CD4-positive, alpha-beta T cell (primary cell): ENCODE measurements around the gene AKT1. TPM values are rescaled to one million over a fixed set of nuclear protein-coding genes. Genes with fewer than 3 reads are reported as not detected.

Experiments
- ATAC-seq: fragments of 200-7000 bp; cut with Tn5 transposase; one replicate; pipeline ENCODE4 v1.10.0; 2022; ENCODE audit warnings: mild to moderate bottlenecking; ENCODE audit not compliant: poor library complexity
- CTCF ChIA-PET: fragments of 350-600 bp; sonication (Branson Sonifier 250); formaldehyde crosslinking; loops from one replicate; lab custom pipeline; 2021; ENCODE audit warnings: antibody characterized with exemption, inconsistent platforms; lab: Charles Lee
- POLR2A ChIA-PET: fragments of 350-600 bp; sonication (Branson Sonifier 250); formaldehyde crosslinking; loops from one replicate; lab custom pipeline; 2021; ENCODE audit warnings: antibody characterized with exemption, inconsistent platforms; lab: Charles Lee
- DNase-seq, 14 experiments: peaks; one replicate each; pipeline ENCODE4 v3.0.0-alpha.2; 2013 to 2020; ENCODE audit warnings: mixed read lengths in 2 of 14
- H3K27ac ChIP-seq, 2 donors: one replicate each; pipeline versions ENCODE4 v1.5.1 to v1.7.0; 2013; ENCODE audit warnings: low read length in 2 of 2, low read depth in 1 of 2, mild to moderate bottlenecking in 1 of 2
- H3K27me3 ChIP-seq, 2 experiments: 1 replicate in 1 of 2; 2 replicates in 1 of 2; pipeline versions ENCODE4 v1.6.1 to v1.7.0; 2013; ENCODE audit warnings: low read length in 2 of 2, control low read depth in 1 of 2, mild to moderate bottlenecking in 1 of 2, moderate library complexity in 1 of 2; ENCODE audit not compliant: insufficient read depth in 2 of 2, control insufficient read depth in 1 of 2
- H3K36me3 ChIP-seq: one replicate; pipeline ENCODE4 v1.6.1; 2013; ENCODE audit warnings: low read length, control low read depth; ENCODE audit not compliant: insufficient read depth
- H3K4me1 ChIP-seq: one replicate; pipeline ENCODE4 v1.6.1; 2013; ENCODE audit warnings: low read length, control low read depth; ENCODE audit not compliant: insufficient read depth
- H3K4me3 ChIP-seq: one replicate; pipeline ENCODE4 v1.5.1; 2013; ENCODE audit warnings: mild to moderate bottlenecking, low read length, moderate library complexity
- H3K9me3 ChIP-seq, 2 experiments: 1 replicate in 1 of 2; 2 replicates in 1 of 2; pipeline versions ENCODE4 v1.6.1 to v1.7.0; 2013; ENCODE audit warnings: low read length in 2 of 2, mild to moderate bottlenecking in 2 of 2, control low read depth in 1 of 2, moderate library complexity in 1 of 2; ENCODE audit not compliant: control insufficient read depth in 1 of 2, insufficient read depth in 1 of 2
- H3K27ac Mint-ChIP-seq: one replicate; pipeline ENCODE4 v1.8.0; 2020; ENCODE audit warnings: mixed read lengths
- H3K27me3 Mint-ChIP-seq: one replicate; pipeline ENCODE4 v1.8.0; 2021; ENCODE audit warnings: mixed read lengths
- H3K36me3 Mint-ChIP-seq: one replicate; pipeline ENCODE4 v1.8.0; 2021; ENCODE audit warnings: low read depth, mixed read lengths
- H3K4me1 Mint-ChIP-seq: one replicate; pipeline ENCODE4 v1.8.0; 2021; ENCODE audit warnings: low read depth, mixed read lengths
- H3K4me3 Mint-ChIP-seq: one replicate; pipeline ENCODE4 v1.8.0; 2020; ENCODE audit warnings: mild to moderate bottlenecking, mixed read lengths
- H3K9me3 Mint-ChIP-seq: one replicate; pipeline ENCODE4 v1.8.0; 2020; ENCODE audit warnings: mixed read lengths
- CTCF ChIP-seq: fragments of 200-600 bp; IDR thresholded peaks from one replicate; pipeline ENCODE4 v1.8.0; 2022; ENCODE audit warnings: antibody characterized with exemption, mild to moderate bottlenecking
- intact Hi-C, 2 experiments: fragments of 100-400 bp; cut with DNase I in 1 of 2; cut with micrococcal nuclease in 1 of 2; formaldehyde crosslinking; loops; one replicate each; pipeline versions ENCODE4 v1.15.1 to v1.9.0; 2023 to 2025; cut with DNase I, micrococcal nuclease
- total RNA-seq, 174 experiments: library from RNA in 2 of 174; stranded (reverse) in 2 of 174; gene quantifications; one replicate each; pipeline ENCODE4 v1.2.3 and lab custom pipeline; 2021 to 2026

Gene AKT1
- total RNA-seq, 2 experiments from 2014 or later, result 58.8 to 66.5 TPM

DNA sequence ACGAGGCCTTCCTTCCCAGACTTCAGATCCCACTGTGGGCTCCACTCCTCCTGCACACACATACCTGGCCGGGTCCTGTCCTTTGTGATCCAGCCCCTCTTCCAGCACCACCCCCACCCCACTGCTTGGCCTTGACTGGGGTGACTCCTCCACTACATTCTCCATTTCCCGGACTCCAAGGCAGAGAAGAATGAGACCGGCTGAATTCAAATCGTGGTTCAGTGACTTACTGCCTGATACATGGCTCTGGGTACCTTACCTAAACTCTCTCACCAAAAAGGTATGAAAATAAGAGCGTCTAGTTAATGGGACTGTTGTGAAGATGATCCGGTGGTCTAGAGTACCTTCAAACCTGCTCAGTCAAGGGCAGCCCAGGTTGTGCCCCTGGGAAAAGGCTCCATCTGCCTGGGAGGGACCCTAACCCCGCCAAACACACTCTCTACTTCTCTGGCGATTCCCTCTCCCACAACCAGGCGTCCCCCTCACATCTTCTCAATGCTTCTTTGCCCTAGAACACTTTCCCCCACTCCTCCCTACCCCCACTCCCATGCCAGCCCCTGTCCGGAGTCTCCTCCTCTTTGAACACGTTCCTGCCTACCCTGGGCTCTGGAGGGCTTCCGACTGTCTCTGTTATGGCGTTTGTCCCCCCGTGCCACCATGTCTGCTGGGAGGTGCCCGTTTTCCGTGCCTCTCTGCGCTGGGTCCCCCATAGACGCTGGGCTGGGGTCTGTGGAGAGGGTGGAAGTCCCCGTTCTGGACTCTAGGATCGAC is 3.9 kb upstream of the AKT1 start:
- DNase-seq (peak in 3 of 14 experiments; percentile 16 to 56 (median 52)), ATAC-seq (no peak)
- intact Hi-C loops, result loop anchor here in 1 of 2 experiments (1.0 to 10.0 kb wide), 4 partner anchors 27 to 695 kb away; partner anchors contain the start of genes SIVA1 and TEDC1
- TF ChIP-seq CTCF, result no peak
- no peaks in the 10 kb centered on the region for H3K27me3 ChIP-seq
- H3K9me3 Mint-ChIP-seq, result no peaks in the 10 kb centered on the region
- peak overlapping the region; percentile 79 for H3K4me3 Mint-ChIP-seq
- CTCF ChIA-PET, result interaction anchor here (1.5 to 2.0 kb wide), 2 partner anchors 27 to 47 kb away, joined by 5 to 14 read pairs; partner anchors contain the start of gene SIVA1
- H3K4me1 Mint-ChIP-seq, result peaks cover 39% of the 10 kb centered on the region
- H3K36me3 Mint-ChIP-seq, result peaks cover 2% of the 10 kb centered on the region
- POLR2A ChIA-PET, result interaction anchor here (0.9 to 2.6 kb wide), 2 partner anchors 31 to 46 kb away, joined by 3 to 30 read pairs; partner anchors contain the start of gene SIVA1
- peak overlapping the region; percentile 71 for H3K27ac Mint-ChIP-seq
- H3K4me1 ChIP-seq, result peaks cover 59% of the 10 kb centered on the region
- no peaks in the 10 kb centered on the region for H3K27me3 Mint-ChIP-seq
- no peaks in the 10 kb centered on the region for H3K36me3 ChIP-seq
- H3K27ac ChIP-seq, result peak overlapping the region; percentile 50 to 82
- H3K9me3 ChIP-seq, result no peaks in the 10 kb centered on the region
- peak overlapping the region; percentile 55 for H3K4me3 ChIP-seq

DNA sequence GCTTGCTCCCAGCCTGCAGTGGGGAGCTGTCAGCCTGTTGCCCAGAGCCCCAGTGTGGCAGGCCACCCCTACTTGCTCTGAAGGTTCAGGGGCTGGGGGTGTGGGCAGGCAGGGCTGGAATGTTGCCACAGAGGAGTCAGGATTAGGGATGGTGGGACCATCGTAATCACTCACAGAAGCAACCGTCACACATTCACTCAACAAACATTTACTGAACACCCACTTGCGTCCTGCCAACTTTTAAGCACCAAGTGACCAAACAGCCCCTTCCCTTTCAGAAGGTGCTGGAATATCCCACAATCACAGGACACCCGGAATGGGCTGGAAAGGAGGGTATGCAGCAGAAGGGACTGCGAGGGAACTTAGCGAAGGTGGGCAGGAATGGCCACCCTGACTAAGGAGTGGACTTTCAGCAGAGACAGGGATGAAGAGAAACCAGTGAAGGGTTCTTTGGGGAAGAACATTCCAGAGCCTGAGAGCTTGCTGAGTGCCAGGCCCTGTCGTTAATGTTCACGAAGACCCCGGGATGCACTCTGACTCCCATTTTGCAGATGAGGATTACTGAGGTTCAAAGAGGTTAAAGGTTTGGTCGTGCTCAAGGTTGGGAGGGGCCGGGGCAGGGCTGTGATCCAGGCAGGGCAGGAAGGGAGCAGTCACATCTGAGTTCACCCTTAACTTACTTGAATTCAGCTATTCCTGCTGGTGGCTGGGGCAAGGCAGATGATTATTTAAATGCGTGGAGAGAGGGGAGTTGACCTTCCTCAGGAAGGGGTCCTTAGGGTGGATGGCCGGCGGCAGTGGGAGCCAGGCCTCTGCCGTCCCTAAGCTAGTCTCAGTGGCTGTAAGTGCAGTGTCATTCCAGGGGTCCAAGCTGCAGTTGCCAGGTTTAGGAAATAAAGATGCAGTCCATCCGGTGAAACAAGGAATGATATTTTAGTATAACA is 3.0 kb upstream of the AKT1 start:
- no peaks in the 10 kb centered on the region for H3K27me3 ChIP-seq
- Mint-ChIP-seq H3K4me1 (peaks cover 48% of the 10 kb centered on the region), H3K27me3 (no peaks in the 10 kb centered on the region), H3K4me3 (peak overlapping the region; percentile 79), H3K27ac (peak overlapping the region; percentile 71), H3K36me3 (peaks cover 6% of the 10 kb centered on the region), H3K9me3 (no peaks in the 10 kb centered on the region)
- no peaks in the 10 kb centered on the region for H3K9me3 ChIP-seq
- H3K4me1 ChIP-seq, result peaks cover 61% of the 10 kb centered on the region
- intact Hi-C loops, result loop anchor here in 1 of 2 experiments (2.0 to 10.0 kb wide), 2 partner anchors 30 to 696 kb away; partner anchors contain the start of gene TEDC1
- H3K36me3 ChIP-seq, result no peaks in the 10 kb centered on the region
- ATAC-seq (no peak), DNase-seq (peak in 1 of 14 experiments; percentile 27)
- ChIA-PET CTCF (interaction anchor here (0.6 to 1.1 kb wide), 2 partner anchors 46 to 66 kb away, joined by 3 to 4 read pairs; partner anchors contain the start of gene SIVA1), POLR2A (interaction anchor here (0.9 to 1.3 kb wide), 2 partner anchors 19 to 28 kb away, joined by 3 read pairs; no protein-coding TSS in a partner anchor)
- no peak for TF ChIP-seq CTCF
- no peak overlapping the region for H3K4me3 ChIP-seq
- H3K27ac ChIP-seq, result peak overlapping the region in 1 of 2 donors; percentile 82
